ENCODE measurements around the gene ENTREP1.
"Not testable (repeated sequence)": the region's sequence is repeated elsewhere in the genome, so short reads cannot be mapped to it uniquely, and the experiment has no call there.

ENTREP1 gene

GRCh38 chr9:69371001-69371400, 46.0 kb downstream of the ENTREP1 start:
- no peak for DNase-seq (ENCODE audit: low read depth)

- DNase-seq (ENCODE audit: low read depth): no peak
These were observed 51.6 kb downstream of the ENTREP1 start for GRCh38 chr9:69376651-69377050.

- DNase-seq (ENCODE audit: low read depth): no peak
These were observed 52.3 kb downstream of the ENTREP1 start for GRCh38 chr9:69377291-69377690.

GRCh38 chr9:69377981-69378380, 53.0 kb downstream of the ENTREP1 start:
- DNase-seq (ENCODE audit: low read depth): no peak

GRCh38 chr9:69379270-69379982, 54.4 kb downstream of the ENTREP1 start:
- no peak for DNase-seq (ENCODE audit: low read depth)

- DNase-seq (ENCODE audit: low read depth): no peak
These were observed 55.3 kb downstream of the ENTREP1 start for GRCh38 chr9:69380301-69380700.

- DNase-seq (ENCODE audit: low read depth): no peak
These were observed 55.8 kb downstream of the ENTREP1 start for GRCh38 chr9:69380811-69381210.

- no peak for DNase-seq (ENCODE audit: low read depth)
These were observed 57.1 kb downstream of the ENTREP1 start for GRCh38 chr9:69382135-69382534.

- no peak for DNase-seq (ENCODE audit: low read depth)
These were observed 60.6 kb downstream of the ENTREP1 start for GRCh38 chr9:69385581-69386033.

GRCh38 chr9:69386651-69387050, 61.6 kb downstream of the ENTREP1 start:
- DNase-seq (ENCODE audit: low read depth): no peak

- no peak for DNase-seq (ENCODE audit: low read depth)
These were observed 63.6 kb downstream of the ENTREP1 start for GRCh38 chr9:69388596-69388995.

GRCh38 chr9:69389437-69389995, 64.5 kb downstream of the ENTREP1 start:
- DNase-seq (ENCODE audit: low read depth): no peak

- DNase-seq (ENCODE audit: low read depth): no peak
These were observed 66.5 kb downstream of the ENTREP1 start for GRCh38 chr9:69391487-69391886.

- DNase-seq (ENCODE audit: low read depth): no peak
These were observed 66.9 kb downstream of the ENTREP1 start for GRCh38 chr9:69391946-69392345.

- DNase-seq (ENCODE audit: low read depth): no peak
These were observed 67.8 kb downstream of the ENTREP1 start for GRCh38 chr9:69392826-69393225.

GRCh38 chr9:69393425-69393824, 68.4 kb downstream of the ENTREP1 start:
- no peak for DNase-seq (ENCODE audit: low read depth)

- DNase-seq (ENCODE audit: low read depth): no peak
These were observed 70.7 kb downstream of the ENTREP1 start for GRCh38 chr9:69395718-69396117.

- DNase-seq (ENCODE audit: low read depth): no peak
These were observed 71.7 kb downstream of the ENTREP1 start for GRCh38 chr9:69396759-69397158.

GRCh38 chr9:69397384-69398214, 72.6 kb downstream of the ENTREP1 start:
- DNase-seq (ENCODE audit: low read depth): no peak

GRCh38 chr9:69400470-69400869, 75.5 kb downstream of the ENTREP1 start:
- DNase-seq (ENCODE audit: low read depth): no peak

- DNase-seq (ENCODE audit: low read depth): not testable (repeated sequence)
These were observed 84.9 kb downstream of the ENTREP1 start for GRCh38 chr9:69409936-69410335.

GRCh38 chr9:69411246-69411645, 86.2 kb downstream of the ENTREP1 start:
- no peak for DNase-seq (ENCODE audit: low read depth)
